GM19324 (cell line): ENCODE results near the gene EXO1.
"Not testable (repeated sequence)": the region's sequence is repeated elsewhere in the genome, so short reads cannot be mapped to it uniquely, and the experiment has no call there.

Experiments
- ATAC-seq: cut with Tn5 transposase; IDR thresholded peaks from one replicate; pipeline ENCODE4 v1.9.1; 2021; ENCODE audit warnings: mild to moderate bottlenecking, moderate library complexity; ENCODE audit not compliant: unreplicated experiment, low FRiP score

The EXO1 gene

GRCh38 chr1:241847796-241848685, at the start of gene EXO1:
TSS of gene EXO1 (plus strand) at chr1:241848204. CDS start at chr1:241850426, 2,222 bp downstream.
- peak; percentile 99 for ATAC-seq

GRCh38 chr1:241799416-241799815, 48.6 kb upstream of the EXO1 start:
- no peak for ATAC-seq

- ATAC-seq = no peak
Observed at GRCh38 chr1:241800640-241801039, 47.4 kb upstream of the EXO1 start.

GRCh38 chr1:241802863-241803262, 45.1 kb upstream of the EXO1 start:
- ATAC-seq = no peak

DNA sequence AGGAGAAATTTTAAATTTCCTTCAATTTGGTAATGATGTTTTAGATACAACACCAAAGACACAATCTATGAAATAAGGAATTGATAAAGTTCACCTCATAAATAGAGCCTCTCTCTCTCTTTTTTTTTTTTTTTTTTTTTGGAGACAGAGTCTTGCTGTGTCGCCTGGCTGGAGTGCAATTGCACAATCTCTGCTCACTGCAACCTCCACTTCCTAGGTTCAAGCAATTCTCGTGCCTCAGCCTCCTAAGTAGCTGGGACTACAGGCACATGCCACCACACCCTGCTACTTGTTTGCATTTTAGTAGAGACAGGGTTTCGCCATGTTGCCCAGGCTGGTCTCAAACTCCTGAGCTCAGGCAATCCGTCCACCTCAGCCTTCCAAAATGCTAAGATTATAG, 43.3 kb upstream of the EXO1 start:
- not testable (repeated sequence) for ATAC-seq

DNA sequence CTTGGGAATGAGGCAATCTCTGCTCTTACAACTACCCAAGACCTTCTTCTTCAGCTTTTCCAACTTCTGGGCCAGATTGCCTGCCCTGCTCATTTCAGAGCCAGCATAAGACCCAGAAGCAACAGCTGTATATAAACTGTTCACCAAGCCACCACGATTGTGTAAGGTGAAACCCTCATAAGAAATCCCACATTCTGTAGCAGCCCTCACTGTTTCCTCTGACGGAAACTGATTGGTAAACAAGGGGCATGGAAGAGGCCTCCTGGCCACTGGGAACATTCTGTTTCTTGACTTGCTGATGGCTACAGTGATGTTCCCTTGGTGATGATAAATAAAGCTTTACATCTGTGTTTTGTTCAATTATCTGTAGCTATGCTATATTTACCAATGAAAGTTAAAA, 39.7 kb upstream of the EXO1 start:
- ATAC-seq = no peak

DNA sequence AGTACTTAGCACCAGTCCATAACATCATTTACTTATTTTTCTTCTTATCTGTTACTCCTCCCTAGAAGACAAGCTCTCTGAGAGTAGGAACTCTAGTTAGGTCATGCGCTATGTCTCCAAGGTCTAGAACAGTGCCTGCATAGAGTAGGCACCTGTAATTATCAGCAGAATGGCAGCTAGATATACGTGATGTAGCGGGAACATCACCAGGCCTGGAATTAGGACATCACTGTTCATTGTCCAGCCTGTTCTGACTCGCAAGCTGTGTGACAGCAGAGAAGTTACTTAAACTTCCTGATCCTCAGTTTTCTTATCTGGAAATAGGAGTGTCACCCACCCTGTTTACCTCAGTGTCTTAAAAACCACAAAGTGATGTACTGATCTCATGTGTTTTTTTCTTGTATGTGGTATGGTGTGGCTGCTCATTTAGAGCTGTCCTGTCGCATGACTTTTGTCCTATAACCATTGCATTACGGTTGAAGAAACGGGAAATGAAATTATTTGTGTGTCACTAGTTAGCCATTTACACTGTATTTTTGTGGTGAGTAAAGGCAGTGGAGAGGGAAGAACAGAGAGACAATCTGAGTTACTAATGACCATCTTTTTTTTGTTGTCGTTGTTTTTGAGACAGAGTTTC, 37.1 kb upstream of the EXO1 start:
- no peak for ATAC-seq

DNA sequence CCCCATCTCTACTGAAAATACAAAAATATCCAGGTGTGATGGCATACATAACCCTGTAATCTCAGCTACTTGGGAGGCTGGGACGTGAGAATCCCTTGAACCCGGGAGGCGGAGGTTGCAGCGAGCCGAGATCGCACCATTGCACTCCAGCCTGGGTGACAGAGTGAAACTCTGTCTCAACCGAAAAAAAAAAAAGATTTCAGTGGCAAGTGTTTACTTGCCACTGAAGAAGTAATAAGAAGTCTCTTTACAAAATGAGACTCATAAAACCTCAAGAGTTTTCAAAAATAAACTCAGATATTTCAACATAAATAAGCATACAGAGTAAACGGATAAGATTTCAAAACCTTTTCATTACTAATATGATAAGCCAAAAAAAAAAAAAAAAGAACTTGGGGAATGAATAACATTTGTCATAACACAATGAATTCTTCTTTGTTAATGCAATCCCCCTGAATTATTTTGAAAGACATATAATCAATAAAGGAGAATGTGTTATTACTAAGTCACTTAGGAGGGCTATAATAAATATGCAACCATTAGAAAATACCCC, 34.2 kb upstream of the EXO1 start:
- ATAC-seq = no peak

DNA sequence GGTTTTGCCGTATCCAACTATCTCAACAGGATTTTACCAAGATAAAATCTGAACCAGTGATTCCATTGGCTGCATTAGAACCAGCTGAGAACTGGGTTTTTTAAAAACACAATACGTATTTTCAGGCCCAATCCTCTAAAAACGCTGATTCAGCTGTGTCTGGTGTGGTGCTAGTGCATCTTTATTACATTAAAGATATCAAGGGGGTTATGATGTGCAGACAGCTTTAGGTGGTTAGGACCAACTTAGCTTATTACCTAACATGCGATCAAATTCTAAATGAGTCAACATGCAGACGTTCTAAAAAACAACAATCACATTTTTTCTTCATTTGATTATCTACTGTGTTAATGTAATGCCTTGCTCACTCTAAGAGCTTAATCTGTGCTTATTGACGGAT, 32.0 kb upstream of the EXO1 start:
- no peak for ATAC-seq

- no peak for ATAC-seq
Observed at GRCh38 chr1:241817331-241817792, 30.6 kb upstream of the EXO1 start.

GRCh38 chr1:241817956-241818612, 29.9 kb upstream of the EXO1 start:
- no peak for ATAC-seq

GRCh38 chr1:241819340-241819866, 28.6 kb upstream of the EXO1 start:
- ATAC-seq = no peak

GRCh38 chr1:241821363-241821762, 26.6 kb upstream of the EXO1 start:
- no peak for ATAC-seq

- ATAC-seq = no peak
Observed at GRCh38 chr1:241822846-241823245, 25.2 kb upstream of the EXO1 start.

- no peak for ATAC-seq
Observed at GRCh38 chr1:241823925-241824324, 24.1 kb upstream of the EXO1 start.

GRCh38 chr1:241825581-241825980, 22.4 kb upstream of the EXO1 start:
- no peak for ATAC-seq

- not testable (repeated sequence) for ATAC-seq
Observed at GRCh38 chr1:241826613-241827012, 21.4 kb upstream of the EXO1 start.

GRCh38 chr1:241827264-241827663, 20.7 kb upstream of the EXO1 start:
- no peak for ATAC-seq

DNA sequence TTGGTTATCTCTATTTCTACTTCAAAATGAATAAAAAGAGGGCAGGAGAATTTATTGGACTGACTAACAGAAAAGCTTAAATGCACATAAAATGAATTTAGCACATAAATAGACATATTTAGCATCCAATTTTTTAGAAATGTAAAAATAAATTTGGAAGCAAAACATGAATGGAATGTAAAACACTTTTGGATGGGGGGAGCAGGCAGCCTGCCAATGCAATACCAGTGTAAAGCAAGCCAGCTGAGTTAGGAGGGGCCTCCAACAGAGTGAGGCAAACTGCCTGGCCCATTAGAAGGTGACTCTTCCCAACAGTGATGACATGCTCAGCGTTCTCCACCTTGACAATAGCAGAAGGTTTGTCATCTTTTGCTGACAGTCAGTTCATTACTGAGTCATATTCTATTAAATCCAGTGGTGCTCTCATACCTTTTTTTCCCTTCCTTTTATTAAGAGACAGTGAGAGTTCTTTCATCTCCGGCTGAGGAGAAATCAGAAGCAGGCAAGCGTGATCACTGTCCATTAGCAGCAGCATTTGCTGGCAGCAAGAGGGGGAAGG, 19.5 kb upstream of the EXO1 start:
- ATAC-seq = no peak

- no peak for ATAC-seq
Observed at GRCh38 chr1:241829468-241829867, 18.5 kb upstream of the EXO1 start.
